Dendritic cell treated with granulocyte-macrophage colony-stimulating factor and Interleukin-4, amounts not matched to agents 40 ng/mL and 50 ng/mL, for 4 days (primary cell): Measurements from ENCODE around the gene NEK10.
A peak's percentile ranks its signal among the peaks of the same experiment; 100 is the strongest.
"Not testable (repeated sequence)": the region's sequence is repeated elsewhere in the genome, so short reads cannot be mapped to it uniquely, and the experiment has no call there.

Experiments used
- H3K27ac Mint-ChIP-seq: one replicate; pipeline ENCODE4 v1.8.0; 2022; ENCODE audit warnings: mild to moderate bottlenecking, mixed read lengths
- H3K27me3 Mint-ChIP-seq: one replicate; pipeline ENCODE4 v1.8.0; 2022; ENCODE audit warnings: mild to moderate bottlenecking, mixed read lengths
- H3K36me3 Mint-ChIP-seq: one replicate; pipeline ENCODE4 v1.8.0; 2022; ENCODE audit warnings: low read depth, mixed read lengths
- H3K4me1 Mint-ChIP-seq: one replicate; pipeline ENCODE4 v1.8.0; 2022; ENCODE audit warnings: low read depth, mixed read lengths
- H3K4me3 Mint-ChIP-seq: one replicate; pipeline ENCODE4 v1.8.0; 2022; ENCODE audit warnings: mild to moderate bottlenecking, moderate library complexity, mixed read lengths
- H3K9me3 Mint-ChIP-seq: one replicate; pipeline ENCODE4 v1.8.0; 2022; ENCODE audit warnings: mixed read lengths
- intact Hi-C: fragments of 100-400 bp; cut with micrococcal nuclease; formaldehyde crosslinking; loops from one replicate; pipeline ENCODE4 v1.15.0; 2022

The NEK10 gene, protein sequence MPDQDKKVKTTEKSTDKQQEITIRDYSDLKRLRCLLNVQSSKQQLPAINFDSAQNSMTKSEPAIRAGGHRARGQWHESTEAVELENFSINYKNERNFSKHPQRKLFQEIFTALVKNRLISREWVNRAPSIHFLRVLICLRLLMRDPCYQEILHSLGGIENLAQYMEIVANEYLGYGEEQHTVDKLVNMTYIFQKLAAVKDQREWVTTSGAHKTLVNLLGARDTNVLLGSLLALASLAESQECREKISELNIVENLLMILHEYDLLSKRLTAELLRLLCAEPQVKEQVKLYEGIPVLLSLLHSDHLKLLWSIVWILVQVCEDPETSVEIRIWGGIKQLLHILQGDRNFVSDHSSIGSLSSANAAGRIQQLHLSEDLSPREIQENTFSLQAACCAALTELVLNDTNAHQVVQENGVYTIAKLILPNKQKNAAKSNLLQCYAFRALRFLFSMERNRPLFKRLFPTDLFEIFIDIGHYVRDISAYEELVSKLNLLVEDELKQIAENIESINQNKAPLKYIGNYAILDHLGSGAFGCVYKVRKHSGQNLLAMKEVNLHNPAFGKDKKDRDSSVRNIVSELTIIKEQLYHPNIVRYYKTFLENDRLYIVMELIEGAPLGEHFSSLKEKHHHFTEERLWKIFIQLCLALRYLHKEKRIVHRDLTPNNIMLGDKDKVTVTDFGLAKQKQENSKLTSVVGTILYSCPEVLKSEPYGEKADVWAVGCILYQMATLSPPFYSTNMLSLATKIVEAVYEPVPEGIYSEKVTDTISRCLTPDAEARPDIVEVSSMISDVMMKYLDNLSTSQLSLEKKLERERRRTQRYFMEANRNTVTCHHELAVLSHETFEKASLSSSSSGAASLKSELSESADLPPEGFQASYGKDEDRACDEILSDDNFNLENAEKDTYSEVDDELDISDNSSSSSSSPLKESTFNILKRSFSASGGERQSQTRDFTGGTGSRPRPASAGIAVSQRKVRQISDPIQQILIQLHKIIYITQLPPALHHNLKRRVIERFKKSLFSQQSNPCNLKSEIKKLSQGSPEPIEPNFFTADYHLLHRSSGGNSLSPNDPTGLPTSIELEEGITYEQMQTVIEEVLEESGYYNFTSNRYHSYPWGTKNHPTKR

DNA sequence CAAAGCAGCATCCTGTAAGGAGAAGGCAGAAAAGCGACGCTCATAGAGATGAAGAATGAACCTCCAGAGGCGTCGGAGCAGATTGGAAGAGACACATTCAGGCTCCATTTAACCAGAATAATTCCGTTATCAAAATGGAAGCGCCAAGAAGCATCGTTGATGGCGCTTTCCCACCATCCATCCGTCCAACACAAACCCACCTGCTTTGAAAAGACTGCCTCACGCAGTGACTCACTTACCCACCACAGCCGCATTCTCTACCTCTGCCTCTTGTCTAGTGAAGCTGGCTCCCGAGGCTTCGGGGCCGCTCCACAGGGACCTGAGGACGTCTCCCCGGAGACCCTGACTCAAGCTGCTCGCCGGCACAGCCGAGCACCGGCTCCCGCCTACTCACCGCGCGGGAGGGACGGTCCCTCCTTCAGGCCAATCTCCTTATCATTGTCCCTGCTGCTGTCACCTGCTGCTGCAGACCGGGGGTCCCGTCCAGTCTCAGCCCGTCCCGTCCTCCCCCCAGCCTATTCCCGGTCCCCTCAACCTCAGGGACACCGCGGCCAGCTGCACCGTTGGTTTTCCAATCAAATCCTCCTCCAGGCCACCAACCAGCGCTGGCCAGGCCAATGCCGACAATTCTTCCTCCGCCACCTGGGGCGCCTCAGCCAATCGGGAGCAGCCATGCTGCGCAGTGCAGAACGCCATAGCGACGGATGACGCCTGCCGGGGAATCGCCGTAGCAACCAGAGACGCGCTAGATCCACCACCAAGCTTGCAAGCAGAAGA, at the start of gene NEK10:
Gene NEK10, minus strand, starts transcription at position 553 of the 777 bp plus-strand sequence. CDS start 16,501 bp downstream, outside the sequence.
- H3K9me3 Mint-ChIP-seq: no peaks in the 10 kb centered on the region
- H3K4me3 Mint-ChIP-seq: peak within 1 kb of the TSS; percentile 93
- intact Hi-C loops: loop anchor here (5.0 kb wide), 1 partner anchor 298 kb away; no protein-coding TSS in a partner anchor
- H3K36me3 Mint-ChIP-seq: peaks cover 10% of the 10 kb centered on the region
- no peak within 1 kb of the TSS for H3K27ac Mint-ChIP-seq
- peaks cover 14% of the 10 kb centered on the region for H3K27me3 Mint-ChIP-seq
- H3K4me1 Mint-ChIP-seq: peaks cover 12% of the 10 kb centered on the region

DNA sequence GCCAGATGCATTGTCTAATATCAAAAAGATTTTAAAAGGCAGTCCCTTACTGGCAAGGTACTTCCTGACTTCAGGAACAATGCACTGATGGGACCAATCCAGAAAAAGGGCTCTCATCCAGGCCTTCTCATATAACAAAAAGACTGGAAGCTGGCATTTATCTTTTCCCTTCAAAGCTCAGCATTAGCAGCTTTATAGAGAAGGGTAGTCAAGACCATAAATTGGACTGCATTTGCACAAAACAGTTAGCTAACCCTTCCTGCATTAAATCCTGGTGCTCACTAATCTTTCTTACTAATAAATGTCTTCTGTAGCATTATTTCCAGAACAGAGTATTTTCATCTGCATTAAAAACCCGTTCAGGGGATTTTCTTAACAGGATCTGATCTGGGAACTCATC, 46.0 kb upstream of the NEK10 start:
- intact Hi-C loops: no loop called here
- no peak overlapping the region for H3K4me3 Mint-ChIP-seq
- no peak overlapping the region for H3K27ac Mint-ChIP-seq
- H3K4me1 Mint-ChIP-seq: peaks cover 13% of the 10 kb centered on the region
- H3K27me3 Mint-ChIP-seq: no peaks in the 10 kb centered on the region
- no peaks in the 10 kb centered on the region for H3K9me3 Mint-ChIP-seq
- peaks cover 64% of the 10 kb centered on the region for H3K36me3 Mint-ChIP-seq

DNA sequence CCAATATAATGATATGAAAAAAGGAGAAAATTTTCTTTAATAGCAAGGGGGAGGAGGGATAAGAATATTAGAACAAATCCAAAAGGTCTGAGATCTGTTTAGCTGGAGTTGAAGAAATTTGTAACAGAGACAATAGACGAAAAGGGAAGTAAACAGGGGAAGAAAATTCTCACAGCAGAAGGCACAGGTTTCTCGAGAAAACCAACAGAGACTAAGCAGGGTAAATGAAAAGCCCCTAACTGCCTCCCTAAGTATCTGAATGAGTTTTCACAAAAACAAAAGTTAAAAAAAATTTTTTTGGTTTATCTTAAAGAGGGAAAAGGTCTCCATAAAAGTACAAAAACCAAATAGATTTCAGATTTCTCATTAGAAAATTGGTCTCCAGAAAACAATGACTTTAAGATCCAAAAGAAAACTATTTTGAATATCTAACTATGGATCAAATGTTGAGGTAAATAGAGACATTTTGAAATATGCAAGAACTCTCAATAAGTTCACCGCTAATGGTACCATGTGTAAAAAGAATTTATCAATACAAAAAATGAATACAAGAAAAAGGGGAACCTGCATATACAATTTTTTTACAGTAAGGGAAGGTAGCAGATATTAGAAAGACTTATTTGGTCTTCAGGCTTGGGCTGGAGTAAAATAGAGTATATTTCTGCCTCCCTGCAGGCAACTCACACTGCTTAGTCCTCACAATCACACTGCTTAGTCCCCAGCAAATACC, 23.9 kb upstream of the NEK10 start:
- H3K4me1 Mint-ChIP-seq: peaks cover 12% of the 10 kb centered on the region
- H3K27ac Mint-ChIP-seq: no peak overlapping the region
- intact Hi-C loops: no loop called here
- no peak overlapping the region for H3K4me3 Mint-ChIP-seq
- H3K36me3 Mint-ChIP-seq: peaks cover 51% of the 10 kb centered on the region
- H3K27me3 Mint-ChIP-seq: no peaks in the 10 kb centered on the region
- H3K9me3 Mint-ChIP-seq: no peaks in the 10 kb centered on the region

DNA sequence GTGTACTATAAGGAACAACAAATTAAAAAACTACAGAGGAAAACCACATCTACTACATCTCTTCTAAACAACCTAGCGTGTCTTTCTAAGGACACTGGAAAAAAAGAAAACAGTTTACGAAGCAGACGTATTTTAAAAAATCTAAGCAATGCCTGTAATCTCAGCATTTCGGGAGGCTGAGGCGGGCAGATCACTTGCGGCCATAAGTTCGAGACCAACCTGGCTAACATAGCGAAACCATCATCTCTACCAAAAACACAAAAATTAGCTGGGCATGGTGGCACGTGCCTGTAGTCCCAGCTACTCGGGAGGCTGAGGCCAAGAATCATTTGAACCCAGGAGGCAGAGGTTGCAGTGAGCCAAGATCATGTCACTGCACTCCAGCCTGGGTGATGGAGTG, 23.2 kb upstream of the NEK10 start:
- H3K27ac Mint-ChIP-seq: peak overlapping the region; percentile 13
- H3K27me3 Mint-ChIP-seq, H3K4me3 Mint-ChIP-seq, intact Hi-C loops, H3K9me3 Mint-ChIP-seq: not testable (repeated sequence)
- H3K36me3 Mint-ChIP-seq: peaks cover 54% of the 10 kb centered on the region
- peaks cover 12% of the 10 kb centered on the region for H3K4me1 Mint-ChIP-seq

DNA sequence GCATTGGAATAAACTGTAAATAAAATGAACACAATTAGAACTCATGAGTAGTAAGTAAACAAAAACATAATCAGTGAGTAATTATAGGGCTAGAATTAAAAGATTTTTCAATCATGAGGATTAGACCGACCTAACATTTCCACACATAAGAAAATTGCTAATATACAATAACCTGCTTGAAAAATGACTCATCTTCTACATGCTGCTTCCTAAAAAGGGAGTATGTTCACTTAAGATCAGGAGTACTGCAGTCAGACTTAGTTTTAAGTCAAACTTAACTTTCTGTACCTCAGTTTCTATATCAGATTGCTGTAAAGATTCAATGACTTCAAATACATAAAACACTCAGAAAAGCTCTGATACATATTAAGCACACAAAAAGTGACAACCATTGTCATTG, 22.6 kb upstream of the NEK10 start:
- Mint-ChIP-seq H3K36me3 (peaks cover 50% of the 10 kb centered on the region), H3K4me3 (no peak overlapping the region), H3K27me3 (no peaks in the 10 kb centered on the region), H3K27ac (peak overlapping the region; percentile 13), H3K9me3 (no peaks in the 10 kb centered on the region), H3K4me1 (peaks cover 12% of the 10 kb centered on the region)
- intact Hi-C loops: no loop called here

DNA sequence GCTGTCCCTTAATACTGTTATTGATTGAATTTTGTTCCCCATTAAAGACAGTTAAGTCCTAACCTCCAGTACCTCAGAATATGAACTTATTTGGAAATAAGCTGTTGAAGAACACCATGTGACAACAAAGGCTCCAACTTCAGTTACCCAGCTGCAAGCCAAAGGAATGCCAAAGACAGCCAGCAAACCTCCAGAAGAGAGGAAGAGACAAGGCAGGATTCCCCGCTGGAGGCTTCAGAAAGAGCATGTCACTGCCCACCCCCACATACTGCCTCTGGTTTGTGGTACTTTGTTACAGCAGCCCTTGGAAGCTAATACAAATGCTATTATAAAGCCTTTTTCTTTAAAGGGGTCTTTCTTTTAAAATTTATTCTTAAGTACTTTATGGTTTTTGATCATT, 18.4 kb upstream of the NEK10 start:
- Mint-ChIP-seq H3K4me1 (peaks cover 7% of the 10 kb centered on the region), H3K4me3 (no peak overlapping the region), H3K36me3 (peaks cover 49% of the 10 kb centered on the region), H3K9me3 (no peaks in the 10 kb centered on the region), H3K27ac (no peak overlapping the region), H3K27me3 (no peaks in the 10 kb centered on the region)
- intact Hi-C loops: no loop called here

DNA sequence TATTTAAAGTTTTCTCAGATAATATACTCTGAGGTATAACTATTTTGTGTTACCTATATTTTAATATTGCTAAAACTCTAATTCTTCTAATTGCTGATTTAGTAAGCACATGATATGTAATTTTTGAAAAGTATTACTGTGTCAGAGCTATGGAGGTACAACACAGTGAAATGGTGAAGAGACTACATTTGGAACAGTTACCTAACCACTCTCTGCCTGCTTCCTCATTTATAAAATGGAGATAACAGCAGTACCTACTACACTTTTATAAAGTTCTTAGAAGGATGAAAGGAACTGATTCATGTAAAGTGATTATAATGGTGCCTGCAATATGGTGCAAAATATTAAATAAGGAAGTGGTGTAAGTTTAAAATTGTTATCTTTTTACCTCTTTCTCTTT, 16.3 kb upstream of the NEK10 start:
- no peak overlapping the region for H3K4me3 Mint-ChIP-seq
- H3K27ac Mint-ChIP-seq: no peak overlapping the region

DNA sequence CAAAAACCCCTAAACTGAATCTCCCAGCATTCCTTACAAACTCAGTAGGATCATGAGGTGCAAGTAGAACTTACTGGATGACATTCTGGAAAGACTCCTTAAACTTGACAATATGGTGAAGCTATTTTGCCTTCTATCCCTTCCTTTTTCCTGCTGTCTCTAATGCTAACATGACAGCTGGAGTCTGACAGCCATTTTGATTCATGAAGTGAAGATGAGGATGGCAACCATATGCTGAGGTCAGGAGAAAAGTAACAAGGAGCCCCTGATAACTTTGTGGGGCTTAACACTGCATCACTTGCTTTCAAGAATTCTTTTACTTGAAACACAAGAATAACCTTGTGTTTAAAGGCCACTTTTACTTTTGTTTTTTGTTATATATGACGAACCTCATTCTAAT, 15.0 kb upstream of the NEK10 start:
- no peaks in the 10 kb centered on the region for H3K4me1 Mint-ChIP-seq
- no peak overlapping the region for H3K4me3 Mint-ChIP-seq
- H3K27ac Mint-ChIP-seq: no peak overlapping the region
- H3K27me3 Mint-ChIP-seq: no peaks in the 10 kb centered on the region
- no peaks in the 10 kb centered on the region for H3K9me3 Mint-ChIP-seq
- peaks cover 54% of the 10 kb centered on the region for H3K36me3 Mint-ChIP-seq
- intact Hi-C loops: no loop called here

More for the DNA sequence above, 16.3 kb upstream of the NEK10 start:
- H3K9me3 Mint-ChIP-seq: no peaks in the 10 kb centered on the region
- no peaks in the 10 kb centered on the region for H3K4me1 Mint-ChIP-seq
- intact Hi-C loops: no loop called here
- no peaks in the 10 kb centered on the region for H3K27me3 Mint-ChIP-seq
- H3K36me3 Mint-ChIP-seq: peaks cover 58% of the 10 kb centered on the region

DNA sequence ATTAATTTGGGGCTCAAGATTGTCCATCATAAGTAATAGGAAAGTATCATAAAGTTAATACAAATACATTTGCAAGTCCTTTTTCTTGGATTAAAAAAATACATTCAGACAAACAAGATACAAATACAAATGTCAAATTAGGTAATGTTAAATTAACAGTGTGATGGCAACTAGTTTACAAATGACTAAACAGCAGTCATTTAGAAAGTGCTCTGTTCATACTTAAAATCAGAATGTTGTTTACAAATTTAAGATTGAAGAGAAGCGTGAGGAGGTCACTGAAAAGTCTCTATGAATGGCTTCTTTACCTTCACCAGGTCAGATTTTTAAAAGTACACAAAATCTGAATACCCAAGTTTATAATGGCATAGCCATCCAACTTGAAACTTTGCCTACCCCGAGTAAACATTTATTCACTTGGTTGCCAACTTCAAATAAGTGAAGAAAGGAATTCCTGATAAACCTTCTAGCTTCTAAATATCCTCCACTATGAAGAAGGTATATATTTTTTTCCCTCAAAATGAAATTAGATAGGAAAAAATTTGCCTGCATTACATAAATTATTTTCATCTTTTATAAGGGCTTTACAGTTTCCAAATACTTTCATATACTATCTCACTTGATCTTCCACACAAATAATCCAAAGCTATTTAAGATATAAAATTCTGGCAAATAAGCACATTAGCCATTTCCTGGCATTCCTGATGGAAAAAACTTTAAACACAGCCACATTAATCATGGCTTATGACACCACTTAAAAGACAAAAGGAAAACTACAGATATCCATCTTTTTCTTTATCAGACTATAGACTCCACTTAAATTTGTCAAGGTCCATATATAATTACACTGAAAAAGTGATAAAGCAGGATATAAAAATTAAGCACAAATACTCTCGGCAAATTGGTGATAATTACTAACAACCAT, 11.5 kb upstream of the NEK10 start:
- intact Hi-C loops: no loop called here
- H3K4me1 Mint-ChIP-seq: no peaks in the 10 kb centered on the region
- no peak overlapping the region for H3K4me3 Mint-ChIP-seq
- H3K27me3 Mint-ChIP-seq: no peaks in the 10 kb centered on the region
- H3K9me3 Mint-ChIP-seq: no peaks in the 10 kb centered on the region
- peaks cover 49% of the 10 kb centered on the region for H3K36me3 Mint-ChIP-seq
- H3K27ac Mint-ChIP-seq: no peak overlapping the region

DNA sequence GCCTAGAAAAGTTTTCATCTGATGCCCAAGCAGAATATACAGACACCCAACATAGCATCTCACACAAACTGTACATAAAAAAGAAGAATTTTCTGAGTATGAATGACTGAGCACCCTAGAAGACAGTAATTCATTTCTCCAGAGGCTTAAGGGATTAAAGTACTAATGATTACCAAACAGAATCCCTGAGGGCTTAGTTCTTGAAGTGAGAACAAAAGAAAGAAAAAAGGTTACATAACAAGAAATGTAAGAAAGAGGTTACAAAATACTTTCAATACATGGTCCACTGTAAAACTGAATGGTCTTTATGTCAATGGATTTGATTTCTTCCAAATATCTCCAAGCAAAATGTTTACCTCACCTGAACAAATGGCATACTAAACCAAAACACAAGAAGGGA, 9.1 kb upstream of the NEK10 start:
- Mint-ChIP-seq H3K9me3 (no peaks in the 10 kb centered on the region), H3K27ac (peak overlapping the region; percentile 15), H3K4me3 (no peak overlapping the region), H3K4me1 (no peaks in the 10 kb centered on the region), H3K27me3 (no peaks in the 10 kb centered on the region), H3K36me3 (peaks cover 42% of the 10 kb centered on the region)
- intact Hi-C loops: no loop called here

DNA sequence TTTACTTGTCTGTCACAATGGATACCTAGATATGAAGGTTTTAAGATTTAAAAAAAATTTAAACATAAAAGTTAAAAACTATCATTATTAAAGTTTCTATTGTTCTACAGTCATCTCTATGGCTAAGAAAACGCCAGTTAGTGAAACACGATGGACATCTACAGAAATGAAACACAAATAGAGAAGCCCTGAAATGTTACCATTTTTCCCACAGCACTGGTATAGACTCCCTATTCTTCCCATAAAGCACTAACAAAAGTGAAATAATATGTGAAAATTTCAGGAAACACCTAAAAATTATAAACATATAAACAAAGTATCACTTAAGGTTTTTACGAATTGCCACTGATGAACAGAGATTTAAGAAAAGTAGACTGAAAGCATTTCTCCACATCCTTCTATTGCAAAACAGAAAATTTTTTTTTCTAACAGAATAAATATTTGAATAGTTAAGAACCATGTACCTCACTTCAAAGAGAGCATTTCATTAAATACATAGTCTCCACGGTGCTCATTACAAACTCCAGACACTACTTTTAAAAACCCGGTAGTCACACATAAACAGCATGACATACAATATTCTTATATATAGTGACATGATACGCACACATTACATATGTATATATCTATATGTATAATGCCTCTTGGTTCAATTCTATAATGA, 7.1 kb upstream of the NEK10 start:
- H3K4me1 Mint-ChIP-seq: no peaks in the 10 kb centered on the region
- no peak overlapping the region for H3K27ac Mint-ChIP-seq
- no peak overlapping the region for H3K4me3 Mint-ChIP-seq
- no peaks in the 10 kb centered on the region for H3K9me3 Mint-ChIP-seq
- peaks cover 35% of the 10 kb centered on the region for H3K36me3 Mint-ChIP-seq
- intact Hi-C loops: no loop called here
- no peaks in the 10 kb centered on the region for H3K27me3 Mint-ChIP-seq
